HG03139 (cell line): ENCODE measurements around the gene HEMK1.
A peak's percentile ranks its signal among the peaks of the same experiment; 100 is the strongest.

Experiments used
- ATAC-seq: cut with Tn5 transposase; IDR thresholded peaks from one replicate; pipeline ENCODE4 v1.9.1; 2021; ENCODE audit not compliant: unreplicated experiment

HEMK1 gene

GRCh38 chr3:50612234-50612882 is 43.0 kb downstream of the HEMK1 start:
- ATAC-seq, result no peak

- ATAC-seq, result no peak
Measured at GRCh38 chr3:50612970-50613846, 43.9 kb downstream of the HEMK1 start.

- ATAC-seq, result no peak
Measured at GRCh38 chr3:50615190-50615589, 45.9 kb downstream of the HEMK1 start.

- ATAC-seq, result no peak
Measured at GRCh38 chr3:50616003-50616769, 46.9 kb downstream of the HEMK1 start.

GRCh38 chr3:50616770-50617095 is 47.4 kb downstream of the HEMK1 start:
- ATAC-seq, result peak; percentile 53

GRCh38 chr3:50617096-50617791 is 47.9 kb downstream of the HEMK1 start, which contains the start of gene MAPKAPK3:
TSS of gene MAPKAPK3 (plus strand) at chr3:50617151. CDS start at chr3:50617566, 415 bp downstream.
- peak; percentile 18 for ATAC-seq

GRCh38 chr3:50617911-50618481 is 48.7 kb downstream of the HEMK1 start:
- no peak for ATAC-seq

- ATAC-seq, result no peak
Measured at GRCh38 chr3:50620420-50620819, 51.1 kb downstream of the HEMK1 start.

GRCh38 chr3:50620820-50621219 is 51.5 kb downstream of the HEMK1 start:
- no peak for ATAC-seq

GRCh38 chr3:50622881-50623280 is 53.6 kb downstream of the HEMK1 start:
- no peak for ATAC-seq

- peak; percentile 38 for ATAC-seq
Measured at GRCh38 chr3:50623840-50624474, 54.6 kb downstream of the HEMK1 start.

GRCh38 chr3:50624634-50625033 is 55.3 kb downstream of the HEMK1 start:
- no peak for ATAC-seq

GRCh38 chr3:50625231-50626182 is 56.2 kb downstream of the HEMK1 start:
- ATAC-seq, result no peak

- no peak for ATAC-seq
Measured at GRCh38 chr3:50626401-50626800, 57.1 kb downstream of the HEMK1 start.

- no peak for ATAC-seq
Measured at GRCh38 chr3:50627407-50628051, 58.2 kb downstream of the HEMK1 start.

- ATAC-seq, result no peak
Measured at GRCh38 chr3:50628601-50629000, 59.3 kb downstream of the HEMK1 start.

GRCh38 chr3:50630394-50630793 is 61.1 kb downstream of the HEMK1 start:
- ATAC-seq, result no peak

GRCh38 chr3:50630877-50631276 is 61.6 kb downstream of the HEMK1 start:
- no peak for ATAC-seq

- ATAC-seq, result no peak
Measured at GRCh38 chr3:50632450-50632849, 63.1 kb downstream of the HEMK1 start.
